Stimulated activated CD4-positive, alpha-beta T cell treated with anti-CD3 and anti-CD28 coated beads, Interleukin-1b, Interleukin-23, amount 100 ng/mL, for 1 hour (primary cell): ENCODE measurements around the gene PTMS.

Source experiments
- DNase-seq, 2 donors: peaks; one replicate each; pipeline ENCODE4 v3.0.0-alpha.2; 2020; ENCODE audit warnings: low read depth in 2 of 2

Gene PTMS

GRCh38 chr12:6788972-6789924 is 23.1 kb downstream of the PTMS start, which contains the start of gene CD4:
Gene CD4, plus strand, starts transcription at chr12:6789528. Its CDS starts 10,611 bp downstream, at chr12:6800139.
- no peak for DNase-seq

- DNase-seq: no peak
These were observed 24.5 kb downstream of the PTMS start for GRCh38 chr12:6790496-6791150.

- DNase-seq: no peak
These were observed 25.9 kb downstream of the PTMS start for GRCh38 chr12:6791931-6792520.

GRCh38 chr12:6792522-6793201 is 26.5 kb downstream of the PTMS start:
- no peak for DNase-seq

GRCh38 chr12:6795088-6795487 is 28.9 kb downstream of the PTMS start:
- no peak for DNase-seq

GRCh38 chr12:6796576-6796975 is 30.4 kb downstream of the PTMS start:
- DNase-seq: no peak

GRCh38 chr12:6799147-6799546 is 33.0 kb downstream of the PTMS start:
- DNase-seq: no peak

- DNase-seq: no peak
These were observed 41.0 kb downstream of the PTMS start for GRCh38 chr12:6807170-6807569.

- DNase-seq: no peak
These were observed 42.9 kb downstream of the PTMS start for GRCh38 chr12:6809056-6809455.

GRCh38 chr12:6810758-6811157 is 44.6 kb downstream of the PTMS start:
- no peak for DNase-seq

- no peak for DNase-seq
These were observed 47.2 kb downstream of the PTMS start for GRCh38 chr12:6813363-6813762.

GRCh38 chr12:6816598-6816997 is 50.4 kb downstream of the PTMS start:
- no peak for DNase-seq

- no peak for DNase-seq
These were observed 50.9 kb downstream of the PTMS start for GRCh38 chr12:6817098-6817497.

- DNase-seq: no peak
These were observed 51.5 kb downstream of the PTMS start for GRCh38 chr12:6817662-6818157.

GRCh38 chr12:6818222-6818621 is 52.1 kb downstream of the PTMS start:
- no peak for DNase-seq

- no peak for DNase-seq
These were observed 52.5 kb downstream of the PTMS start for GRCh38 chr12:6818645-6819044.

GRCh38 chr12:6819106-6820030 is 53.2 kb downstream of the PTMS start:
- no peak for DNase-seq

GRCh38 chr12:6820166-6820565 is 54.0 kb downstream of the PTMS start:
- no peak for DNase-seq
